Activated naive CD8-positive, alpha-beta T cell treated with anti-CD3 and anti-CD28 coated beads, Interleukin-2, amount 50 U/mL, for 24 hours (primary cell): ENCODE measurements around the gene MDK.
A peak's percentile ranks its signal among the peaks of the same experiment; 100 is the strongest.

Experiments
- ATAC-seq: fragments of 150-1000 bp; cut with Tn5 transposase; one replicate; pipeline ENCODE4 v1.10.0; 2021
- DNase-seq: peaks from one replicate; pipeline ENCODE4 v3.0.0; 2021
- H3K27ac Mint-ChIP-seq: one replicate; pipeline ENCODE4 v1.8.0; 2021; ENCODE audit warnings: mild to moderate bottlenecking, mixed read lengths
- H3K27me3 Mint-ChIP-seq: one replicate; pipeline ENCODE4 v1.8.0; 2021; ENCODE audit warnings: mixed read lengths
- H3K36me3 Mint-ChIP-seq: one replicate; pipeline ENCODE4 v1.8.0; 2021; ENCODE audit warnings: low read depth, mixed read lengths
- H3K4me1 Mint-ChIP-seq: one replicate; pipeline ENCODE4 v1.8.0; 2021; ENCODE audit warnings: mixed read lengths
- H3K4me3 Mint-ChIP-seq: one replicate; pipeline ENCODE4 v1.8.0; 2021; ENCODE audit warnings: mild to moderate bottlenecking, moderate library complexity, mixed read lengths
- H3K9me3 Mint-ChIP-seq: one replicate; pipeline ENCODE4 v1.8.0; 2021; ENCODE audit warnings: mixed read lengths

The MDK gene

DNA sequence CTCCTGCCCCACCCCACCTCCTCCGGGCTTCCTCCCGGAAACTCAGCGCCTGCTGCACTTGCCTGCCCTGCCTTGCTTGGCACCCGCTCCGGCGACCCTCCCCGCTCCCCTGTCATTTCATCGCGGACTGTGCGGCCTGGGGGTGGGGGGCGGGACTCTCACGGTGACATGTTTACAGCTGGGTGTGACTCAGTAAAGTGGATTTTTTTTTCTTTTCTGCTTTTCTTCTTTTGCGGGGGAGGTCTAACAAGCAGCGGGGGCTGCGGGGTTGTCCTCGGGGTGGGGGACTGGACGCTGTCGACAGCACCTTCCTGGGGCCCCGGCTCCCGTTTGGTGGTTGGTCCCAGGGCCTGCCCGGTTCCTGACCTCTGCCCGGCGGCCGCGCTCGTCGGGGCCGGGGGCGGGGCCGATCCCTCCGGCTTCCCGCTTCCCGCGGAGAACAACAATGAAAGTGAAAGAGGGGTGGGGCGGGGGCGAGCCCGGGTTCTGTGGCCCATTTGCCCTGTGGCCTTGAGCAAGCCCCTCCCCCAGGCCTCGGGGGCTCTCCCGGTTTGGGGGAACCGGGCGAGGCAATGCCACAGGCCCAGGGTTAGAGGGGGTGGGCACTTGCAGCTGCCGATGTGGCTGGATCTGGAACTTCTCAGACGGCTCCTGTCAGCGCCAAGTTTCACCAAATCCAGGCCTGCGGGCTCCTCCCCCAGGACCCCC, 975 bp upstream of the MDK start:
- Mint-ChIP-seq H3K27ac (no peak overlapping the region), H3K4me3 (peak overlapping the region; percentile 67), H3K9me3 (no peaks in the 10 kb centered on the region), H3K27me3 (peaks cover 18% of the 10 kb centered on the region), H3K4me1 (peaks cover 9% of the 10 kb centered on the region), H3K36me3 (peaks cover 8% of the 10 kb centered on the region)
- DNase-seq (peak; percentile 80), ATAC-seq (peak; percentile 57)

DNA sequence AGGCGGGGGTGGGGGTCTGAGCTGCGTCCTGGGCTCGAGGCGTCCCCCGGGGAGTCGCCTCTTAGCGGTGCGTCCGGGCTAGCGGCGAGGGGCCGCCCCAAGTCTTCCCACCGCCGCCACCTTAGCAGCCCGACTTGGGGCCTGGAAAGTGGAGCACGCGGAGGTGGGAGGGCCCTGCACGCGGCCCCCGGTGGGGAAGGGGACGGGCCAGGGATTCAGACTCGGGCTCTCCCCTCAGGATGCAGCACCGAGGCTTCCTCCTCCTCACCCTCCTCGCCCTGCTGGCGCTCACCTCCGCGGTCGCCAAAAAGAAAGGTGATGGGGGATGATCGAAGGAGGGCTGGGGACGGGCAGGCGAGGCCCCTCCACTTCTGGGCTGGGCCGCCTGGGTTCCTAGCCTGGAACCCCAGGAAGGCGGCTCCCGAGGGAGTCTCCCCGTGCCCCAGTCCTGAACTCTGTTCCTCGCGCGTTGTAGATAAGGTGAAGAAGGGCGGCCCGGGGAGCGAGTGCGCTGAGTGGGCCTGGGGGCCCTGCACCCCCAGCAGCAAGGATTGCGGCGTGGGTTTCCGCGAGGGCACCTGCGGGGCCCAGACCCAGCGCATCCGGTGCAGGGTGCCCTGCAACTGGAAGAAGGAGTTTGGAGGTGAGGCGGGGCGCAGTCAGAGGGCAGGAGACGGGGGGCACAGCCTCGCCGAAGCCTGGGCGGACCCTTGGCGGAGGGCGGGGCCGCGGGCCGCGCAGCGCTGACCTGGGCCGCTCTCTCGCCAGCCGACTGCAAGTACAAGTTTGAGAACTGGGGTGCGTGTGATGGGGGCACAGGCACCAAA, 563 bp downstream of the MDK start:
- peaks cover 8% of the 10 kb centered on the region for H3K36me3 Mint-ChIP-seq
- no peak for DNase-seq
- peak overlapping the region; percentile 52 for H3K4me3 Mint-ChIP-seq
- peak; percentile 16 for ATAC-seq
- no peaks in the 10 kb centered on the region for H3K9me3 Mint-ChIP-seq
- H3K4me1 Mint-ChIP-seq = peaks cover 12% of the 10 kb centered on the region
- no peak overlapping the region for H3K27ac Mint-ChIP-seq
- peaks cover 32% of the 10 kb centered on the region for H3K27me3 Mint-ChIP-seq

DNA sequence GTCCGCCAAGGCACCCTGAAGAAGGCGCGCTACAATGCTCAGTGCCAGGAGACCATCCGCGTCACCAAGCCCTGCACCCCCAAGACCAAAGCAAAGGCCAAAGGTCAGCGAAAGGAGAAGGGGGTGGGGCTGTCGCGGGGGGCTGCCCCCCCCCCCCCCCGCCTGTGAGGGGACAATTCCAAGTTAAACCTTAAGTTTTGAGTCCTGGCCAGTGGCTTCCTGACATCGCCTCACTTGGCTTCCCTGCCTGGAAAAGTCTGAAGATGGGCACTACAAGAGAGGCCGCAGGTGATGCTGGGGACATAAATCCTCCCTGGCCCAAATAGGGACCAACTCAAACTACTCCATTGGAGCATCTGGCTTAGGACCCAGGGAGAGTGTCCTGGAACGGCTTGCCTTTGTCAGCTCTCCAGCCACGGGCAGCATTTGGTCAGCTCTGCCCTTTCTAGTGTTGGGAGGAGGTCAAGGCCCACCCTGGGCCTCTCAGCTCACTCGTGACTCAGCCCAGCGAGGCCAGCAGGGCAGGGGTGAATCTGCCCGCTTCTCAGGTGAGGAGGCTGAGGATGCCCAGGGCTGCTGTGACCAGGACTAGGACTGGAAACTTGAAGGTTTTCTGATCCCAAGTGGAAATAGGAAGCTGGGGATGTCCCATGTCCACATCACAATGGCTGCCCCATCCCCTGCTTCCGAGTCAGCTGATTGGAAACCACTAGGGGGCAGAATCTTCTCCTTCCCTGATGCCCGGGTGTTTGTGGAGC, 1.4 kb downstream of the MDK start:
- Mint-ChIP-seq H3K4me3 (no peak overlapping the region), H3K27ac (no peak overlapping the region), H3K9me3 (no peaks in the 10 kb centered on the region), H3K36me3 (peaks cover 2% of the 10 kb centered on the region), H3K27me3 (peaks cover 38% of the 10 kb centered on the region), H3K4me1 (peaks cover 12% of the 10 kb centered on the region)
- DNase-seq (no peak), ATAC-seq (no peak)

- peaks cover 13% of the 10 kb centered on the region for H3K4me1 Mint-ChIP-seq
- H3K27ac Mint-ChIP-seq = no peak overlapping the region
These were observed 1.9 kb downstream of the MDK start for GRCh38 chr11:46383404-46383758.

DNA sequence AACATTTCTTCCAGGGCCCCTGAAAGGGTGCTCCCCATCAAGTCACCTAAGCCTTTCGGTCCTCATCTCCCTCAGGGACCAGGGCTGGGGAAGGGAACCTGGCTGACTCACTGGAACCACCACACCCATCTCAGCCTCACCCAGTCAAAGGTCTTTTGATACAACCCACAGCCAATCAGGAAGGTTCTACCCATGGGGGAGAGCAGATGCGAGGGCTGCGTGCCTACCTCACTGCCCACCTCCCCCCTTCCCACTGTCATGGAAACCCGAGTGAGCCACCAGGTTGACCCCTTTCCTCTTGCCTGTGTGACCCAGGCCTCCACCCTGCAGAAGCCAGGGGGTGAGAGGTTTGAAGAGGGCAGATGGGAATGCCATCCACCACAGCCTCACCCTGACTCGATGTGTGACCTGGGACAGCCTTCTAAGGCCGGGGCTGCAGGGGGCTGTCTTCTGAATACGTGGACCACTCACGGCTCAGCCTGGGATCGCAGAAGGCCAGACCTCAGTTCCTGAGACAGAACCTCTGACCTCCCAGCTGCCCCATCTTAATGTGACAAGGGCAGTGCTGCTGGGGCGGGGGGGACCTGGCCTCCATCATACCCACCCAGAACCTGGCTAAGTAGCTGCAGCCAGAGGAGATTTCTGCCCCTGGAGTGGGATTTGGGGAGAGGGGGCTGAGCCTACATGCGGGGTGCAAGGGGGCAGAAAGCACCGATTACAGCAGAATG, 2.7 kb downstream of the MDK start:
- DNase-seq (no peak), ATAC-seq (no peak)
- Mint-ChIP-seq H3K9me3 (no peaks in the 10 kb centered on the region), H3K4me1 (peaks cover 14% of the 10 kb centered on the region), H3K36me3 (no peaks in the 10 kb centered on the region), H3K27ac (no peak overlapping the region), H3K4me3 (no peak overlapping the region), H3K27me3 (peaks cover 51% of the 10 kb centered on the region)

More at GRCh38 chr11:46383404-46383758, 1.9 kb downstream of the MDK start:
- Mint-ChIP-seq H3K27me3 (peaks cover 43% of the 10 kb centered on the region), H3K4me3 (no peak overlapping the region), H3K36me3 (no peaks in the 10 kb centered on the region), H3K9me3 (no peaks in the 10 kb centered on the region)
- ATAC-seq = no peak
- no peak for DNase-seq

GRCh38 chr11:46385169-46386004, 3.9 kb downstream of the MDK start:
- Mint-ChIP-seq H3K9me3 (no peaks in the 10 kb centered on the region), H3K27ac (peak overlapping the region; percentile 26), H3K4me1 (peaks cover 21% of the 10 kb centered on the region), H3K36me3 (no peaks in the 10 kb centered on the region), H3K27me3 (peaks cover 62% of the 10 kb centered on the region), H3K4me3 (no peak overlapping the region)
- ATAC-seq = no peak
- no peak for DNase-seq

DNA sequence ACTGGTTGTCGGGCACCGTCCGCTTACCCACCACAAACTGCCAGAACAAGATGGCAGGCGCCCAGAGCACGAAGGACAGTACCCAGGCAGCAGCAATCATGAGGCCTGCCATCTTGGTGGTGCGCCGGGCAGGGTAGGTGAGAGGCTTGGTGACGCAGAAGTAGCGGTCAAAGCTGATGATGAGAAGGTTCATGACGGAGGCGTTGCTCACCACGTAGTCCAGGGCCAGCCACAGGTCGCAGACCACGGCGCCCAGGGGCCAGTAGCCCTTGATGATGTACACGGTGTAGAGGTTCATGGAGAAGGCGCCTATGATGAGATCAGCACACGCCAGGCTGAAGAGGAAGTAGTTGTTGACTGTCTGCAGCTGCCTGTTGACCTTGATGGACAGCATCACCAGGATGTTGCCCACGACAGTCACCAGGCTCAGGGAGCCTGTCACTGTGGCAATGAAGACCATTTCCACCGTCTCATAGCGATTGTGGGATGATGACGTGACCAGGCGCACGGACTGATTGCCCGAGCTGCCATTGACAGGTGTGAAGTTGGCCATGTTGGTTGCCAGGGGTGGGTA, 4.6 kb downstream of the MDK start:
- H3K27ac Mint-ChIP-seq = peak overlapping the region; percentile 26
- no peak overlapping the region for H3K4me3 Mint-ChIP-seq
- ATAC-seq (no peak), DNase-seq (no peak)
- H3K27me3 Mint-ChIP-seq = peaks cover 69% of the 10 kb centered on the region
- H3K9me3 Mint-ChIP-seq = no peaks in the 10 kb centered on the region
- H3K4me1 Mint-ChIP-seq = peaks cover 17% of the 10 kb centered on the region
- H3K36me3 Mint-ChIP-seq = no peaks in the 10 kb centered on the region

GRCh38 chr11:46386674-46387073, 5.2 kb downstream of the MDK start:
- peaks cover 69% of the 10 kb centered on the region for H3K27me3 Mint-ChIP-seq
- H3K4me3 Mint-ChIP-seq = no peak overlapping the region
- peaks cover 17% of the 10 kb centered on the region for H3K4me1 Mint-ChIP-seq
- ATAC-seq = no peak
- DNase-seq = no peak
- H3K36me3 Mint-ChIP-seq = no peaks in the 10 kb centered on the region
- no peaks in the 10 kb centered on the region for H3K9me3 Mint-ChIP-seq
- H3K27ac Mint-ChIP-seq = no peak overlapping the region

GRCh38 chr11:46387456-46387855, 6.0 kb downstream of the MDK start:
- H3K9me3 Mint-ChIP-seq = no peaks in the 10 kb centered on the region
- no peak for ATAC-seq
- H3K4me3 Mint-ChIP-seq = no peak overlapping the region
- no peaks in the 10 kb centered on the region for H3K36me3 Mint-ChIP-seq
- peaks cover 13% of the 10 kb centered on the region for H3K4me1 Mint-ChIP-seq
- no peak for DNase-seq
- H3K27ac Mint-ChIP-seq = no peak overlapping the region
- H3K27me3 Mint-ChIP-seq = peaks cover 65% of the 10 kb centered on the region

DNA sequence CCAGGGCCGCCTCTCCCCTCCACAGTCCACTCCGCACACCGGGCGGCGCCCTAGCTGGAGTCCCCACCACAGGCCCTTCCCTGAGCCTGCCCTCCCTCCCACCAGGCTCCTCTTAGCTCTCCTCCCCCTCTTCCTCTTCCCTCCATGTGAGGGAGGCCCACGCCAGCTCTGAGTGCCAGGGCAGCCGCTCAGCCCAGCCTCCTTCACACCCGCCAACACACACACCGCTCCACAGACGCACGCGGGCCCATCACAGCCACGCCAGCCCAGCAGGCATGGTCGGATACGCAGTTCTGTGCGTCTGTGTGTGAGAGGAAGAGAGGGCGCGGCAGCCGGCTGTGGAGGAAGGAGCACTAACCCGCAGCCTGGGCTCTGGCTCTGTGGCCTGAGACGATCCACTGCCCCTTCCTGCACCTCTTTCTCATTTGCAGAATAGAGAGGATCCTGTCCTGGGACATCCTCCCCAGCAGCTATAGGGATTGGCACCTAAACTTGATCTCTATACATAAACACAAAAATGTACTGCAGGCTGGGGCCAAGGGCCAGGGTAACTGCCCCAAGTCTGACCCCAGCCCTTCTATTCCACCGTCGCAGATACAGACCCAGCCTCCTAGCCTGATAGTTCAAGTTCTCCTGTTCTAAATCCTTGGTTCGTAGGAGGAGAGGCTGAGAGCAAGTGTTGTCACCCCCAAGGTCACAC, 6.6 kb downstream of the MDK start:
- no peak for DNase-seq
- Mint-ChIP-seq H3K4me3 (no peak overlapping the region), H3K4me1 (peaks cover 18% of the 10 kb centered on the region), H3K27ac (no peak overlapping the region), H3K27me3 (peaks cover 70% of the 10 kb centered on the region), H3K36me3 (peaks cover 1% of the 10 kb centered on the region), H3K9me3 (no peaks in the 10 kb centered on the region)
- ATAC-seq = no peak

GRCh38 chr11:46388619-46389449, 7.4 kb downstream of the MDK start:
- Mint-ChIP-seq H3K36me3 (peaks cover 1% of the 10 kb centered on the region), H3K27ac (no peak overlapping the region)
- no peak for DNase-seq

More at GRCh38 chr11:46388619-46389449, 7.4 kb downstream of the MDK start:
- Mint-ChIP-seq H3K9me3 (no peaks in the 10 kb centered on the region), H3K4me3 (no peak overlapping the region), H3K4me1 (peaks cover 22% of the 10 kb centered on the region), H3K27me3 (peaks cover 70% of the 10 kb centered on the region)
- no peak for ATAC-seq
